Epidermal melanocyte (primary cell): Measurements from ENCODE around the gene THSD4.
"Not testable (repeated sequence)": the region's sequence is repeated elsewhere in the genome, so short reads cannot be mapped to it uniquely, and the experiment has no call there.

Experiments used
- DNase-seq: peaks from one replicate; pipeline ENCODE4 v3.0.0; 2011; ENCODE audit warnings: low spot score; ENCODE audit not compliant: insufficient read length

The THSD4 gene

GRCh38 chr15:71422530-71423259, 307.4 kb downstream of the THSD4 start:
- DNase-seq, result no peak

GRCh38 chr15:71424765-71425164, 309.5 kb downstream of the THSD4 start:
- DNase-seq, result no peak

- DNase-seq, result no peak
Observed at GRCh38 chr15:71425388-71425787, 310.1 kb downstream of the THSD4 start.

GRCh38 chr15:71426792-71427191, 311.5 kb downstream of the THSD4 start:
- no peak for DNase-seq

GRCh38 chr15:71430782-71431181, 315.5 kb downstream of the THSD4 start:
- DNase-seq, result no peak

- DNase-seq, result no peak
Observed at GRCh38 chr15:71431343-71432336, 316.4 kb downstream of the THSD4 start.

- no peak for DNase-seq
Observed at GRCh38 chr15:71433402-71433801, 318.1 kb downstream of the THSD4 start.

- DNase-seq, result no peak
Observed at GRCh38 chr15:71434774-71435173, 319.5 kb downstream of the THSD4 start.

GRCh38 chr15:71435552-71435951, 320.3 kb downstream of the THSD4 start:
- no peak for DNase-seq

GRCh38 chr15:71436854-71437253, 321.6 kb downstream of the THSD4 start:
- no peak for DNase-seq

GRCh38 chr15:71437404-71437803, 322.1 kb downstream of the THSD4 start:
- no peak for DNase-seq

- no peak for DNase-seq
Observed at GRCh38 chr15:71437919-71438318, 322.6 kb downstream of the THSD4 start.

GRCh38 chr15:71439478-71439877, 324.2 kb downstream of the THSD4 start:
- DNase-seq, result not testable (repeated sequence)

- peak; percentile 30 for DNase-seq
Observed at GRCh38 chr15:71440489-71441110, 325.3 kb downstream of the THSD4 start.

GRCh38 chr15:71443538-71443937, 328.3 kb downstream of the THSD4 start:
- no peak for DNase-seq

- DNase-seq, result no peak
Observed at GRCh38 chr15:71444032-71444810, 328.9 kb downstream of the THSD4 start.

GRCh38 chr15:71444866-71445590, 329.8 kb downstream of the THSD4 start:
- DNase-seq, result no peak

GRCh38 chr15:71447328-71448250, 332.3 kb downstream of the THSD4 start:
- no peak for DNase-seq

GRCh38 chr15:71448688-71449114, 333.4 kb downstream of the THSD4 start:
- peak; percentile 23 for DNase-seq
